ENCODE data around the gene SHMT2. TPM values are rescaled to one million over a fixed set of nuclear protein-coding genes. Genes with fewer than 3 reads are reported as not detected.

The SHMT2 gene
- total RNA-seq, 1 experiment from 2014 or later = 196 TPM

- DNase-seq (ENCODE audit: low read depth) = peak; percentile 49
Measured at GRCh38 chr12:57239587-57240065, 10.1 kb downstream of the SHMT2 start.

DNA sequence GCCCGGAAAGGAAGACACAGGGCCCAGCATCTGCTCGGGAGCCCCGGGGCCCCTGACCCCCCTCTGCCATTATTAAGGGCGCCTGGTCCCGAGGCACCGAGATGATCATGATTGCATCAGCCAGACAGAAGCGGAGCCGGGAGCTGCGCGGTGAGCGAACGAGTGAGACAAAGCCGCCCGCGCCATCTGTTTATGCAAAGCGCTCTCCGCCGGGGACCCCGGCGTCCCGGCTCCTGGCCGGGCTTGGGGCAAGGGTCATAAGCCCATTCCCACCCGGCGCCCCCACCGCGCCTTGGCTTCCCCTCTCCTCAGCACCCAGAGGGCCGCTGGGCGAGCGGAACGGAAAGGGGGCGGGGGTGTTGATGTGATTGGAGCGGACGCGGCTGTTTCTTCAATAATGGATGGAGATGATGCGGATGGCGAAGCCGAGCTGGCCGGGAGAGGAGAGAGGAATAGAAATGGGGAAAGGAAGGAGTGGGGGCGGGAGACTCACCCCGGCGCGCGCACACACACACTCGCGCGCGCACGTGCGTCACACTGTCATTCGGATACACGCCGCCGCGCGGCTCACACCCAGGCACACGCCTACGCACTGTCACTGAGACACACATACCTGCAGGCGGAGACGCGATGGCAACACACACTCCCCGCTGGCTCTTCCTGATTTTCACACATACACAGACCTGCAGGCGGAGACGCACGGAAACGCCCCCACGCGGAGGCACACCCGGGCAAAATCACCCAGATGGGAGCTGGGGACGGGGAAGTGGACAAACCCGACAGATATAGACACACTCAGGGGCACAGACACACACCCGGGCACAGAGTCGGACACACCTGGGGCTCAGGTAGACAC is 10.8 kb downstream of the SHMT2 start:
- peak; percentile 66 for DNase-seq (ENCODE audit: low read depth)

DNA sequence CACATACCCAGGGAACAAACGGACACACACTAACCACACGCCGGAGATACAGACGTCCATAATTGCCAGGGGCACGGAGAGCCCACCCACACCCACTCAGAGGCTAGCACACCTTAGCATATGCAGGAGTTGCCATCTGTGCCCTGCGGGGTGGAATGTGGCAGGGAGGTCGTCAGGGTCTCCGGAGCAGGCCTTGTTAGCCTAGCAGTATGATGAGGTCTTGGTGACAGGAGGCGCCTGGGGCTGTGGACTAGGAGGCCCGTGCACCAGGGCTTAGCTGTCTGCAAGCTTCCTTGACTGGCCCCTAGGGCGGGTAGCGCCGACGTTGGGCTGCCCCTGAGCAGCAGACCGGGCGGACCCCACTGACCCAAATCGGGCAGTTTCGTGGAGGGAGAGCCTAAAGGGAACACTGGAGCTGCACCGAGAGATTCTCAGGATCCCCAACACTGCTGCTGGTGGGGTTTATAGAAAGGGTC is 11.5 kb downstream of the SHMT2 start:
- DNase-seq (ENCODE audit: low read depth) = peak; percentile 57

GRCh38 chr12:57241402-57242310 is 12.1 kb downstream of the SHMT2 start:
- DNase-seq (ENCODE audit: low read depth) = no peak

GRCh38 chr12:57242329-57242690 is 12.8 kb downstream of the SHMT2 start:
- DNase-seq (ENCODE audit: low read depth) = no peak

DNA sequence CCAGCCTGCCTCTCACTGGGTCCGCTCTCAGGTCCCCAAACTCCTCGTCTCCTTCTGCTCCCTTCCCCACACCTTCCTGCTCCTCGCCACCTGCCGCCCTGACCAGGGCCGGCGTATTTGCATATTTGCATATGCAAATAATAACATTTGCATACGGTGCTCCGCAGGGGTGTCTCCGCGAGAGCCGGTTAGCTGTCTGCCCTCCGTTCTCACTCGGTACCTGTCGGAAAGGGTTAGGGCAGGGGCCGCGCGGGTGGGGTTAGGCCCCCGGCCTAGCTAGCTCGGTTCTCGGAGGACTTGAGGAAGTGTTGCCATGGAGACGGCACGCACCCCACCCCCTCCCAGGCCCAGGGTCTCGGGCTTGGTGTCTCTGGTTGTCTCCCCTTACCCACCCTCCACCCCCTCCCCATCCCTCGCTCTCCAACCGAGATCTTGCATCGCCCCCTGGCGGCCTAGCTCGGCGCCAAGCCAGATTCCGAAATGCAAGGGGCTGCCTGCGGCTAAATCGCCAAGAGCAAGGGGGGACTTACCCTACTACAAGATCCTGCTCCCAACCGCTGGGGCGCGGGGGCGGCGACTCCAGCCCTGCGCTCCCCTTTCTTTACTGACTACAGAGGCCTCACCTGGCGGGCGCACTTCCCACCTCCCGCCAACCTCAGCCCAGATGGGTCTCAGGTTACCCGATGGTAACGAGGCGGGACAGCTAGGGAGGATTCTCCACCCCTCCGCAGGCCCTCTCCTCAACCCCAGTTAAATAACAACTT is 13.4 kb downstream of the SHMT2 start:
- DNase-seq (ENCODE audit: low read depth) = peak; percentile 74

- peak; percentile 78 for DNase-seq (ENCODE audit: low read depth)
Measured at GRCh38 chr12:57243521-57244311, 14.2 kb downstream of the SHMT2 start.

DNA sequence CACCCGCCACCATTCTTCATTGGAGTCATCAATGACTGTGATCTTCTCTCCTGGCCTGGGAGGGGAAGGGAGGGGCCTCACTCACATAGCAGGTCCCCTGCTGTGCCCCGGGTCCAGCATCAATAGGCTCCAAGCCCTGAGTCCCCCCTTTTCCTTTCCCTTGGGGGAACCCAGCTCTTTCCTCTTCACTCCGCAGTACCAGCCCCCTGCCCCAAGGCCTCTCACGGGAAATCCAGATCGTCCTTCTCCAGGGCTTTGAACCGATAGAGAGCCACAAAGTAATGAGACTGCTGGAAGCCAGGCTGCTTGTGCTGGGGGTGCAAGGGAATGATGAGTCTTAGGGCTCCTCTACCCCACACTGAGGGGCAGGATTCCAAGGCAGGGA is 14.8 kb downstream of the SHMT2 start:
- no peak for DNase-seq (ENCODE audit: low read depth)

GRCh38 chr12:57247041-57247440 is 17.5 kb downstream of the SHMT2 start:
- DNase-seq (ENCODE audit: low read depth) = no peak

GRCh38 chr12:57248934-57249742 is 19.6 kb downstream of the SHMT2 start:
- DNase-seq (ENCODE audit: low read depth) = no peak

DNA sequence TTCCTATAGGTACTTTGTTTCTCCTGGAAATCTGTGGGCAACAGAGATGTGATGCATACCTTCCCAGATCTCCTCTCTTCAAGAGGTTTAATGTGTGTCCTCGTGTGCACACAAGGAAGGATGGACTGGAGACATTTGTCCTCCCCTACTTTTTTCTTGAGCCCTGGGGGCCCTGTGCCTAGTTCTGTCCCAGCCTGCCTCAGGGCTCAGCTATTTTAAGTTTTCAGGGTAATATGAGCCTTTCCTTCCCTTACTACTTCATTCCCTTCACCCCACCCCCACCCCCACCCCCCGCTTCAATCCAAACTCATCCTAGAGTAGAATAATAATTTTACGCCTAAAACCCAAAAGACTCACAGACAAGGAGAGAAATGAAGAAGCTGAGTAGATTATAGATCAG is 21.0 kb downstream of the SHMT2 start:
- no peak for DNase-seq (ENCODE audit: low read depth)

DNA sequence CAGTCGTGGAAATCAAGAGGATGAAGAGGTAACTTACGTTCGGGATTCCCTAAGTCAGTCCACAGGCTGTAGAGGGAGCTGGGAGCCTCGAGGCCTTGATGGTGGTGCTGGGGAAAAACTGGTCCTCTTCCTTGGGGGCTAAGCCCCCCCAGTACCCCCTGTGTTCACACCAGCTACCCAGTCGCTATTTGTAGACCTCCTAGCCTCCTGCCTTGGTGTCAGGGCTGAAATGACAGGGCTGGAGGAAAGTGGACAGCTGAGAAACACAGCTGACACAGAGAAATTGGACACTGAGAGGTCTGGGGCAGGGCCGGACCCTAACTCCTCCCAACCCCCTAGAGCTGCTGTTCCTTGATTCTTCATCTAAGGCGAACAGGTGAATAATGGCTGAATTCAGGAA is 21.4 kb downstream of the SHMT2 start, which contains the start of gene STAC3:
TSS of gene STAC3 (minus strand) at position 232 of the 400 bp plus-strand sequence. CDS start 1,551 bp downstream, outside the sequence.
- no peak for DNase-seq (ENCODE audit: low read depth)

DNA sequence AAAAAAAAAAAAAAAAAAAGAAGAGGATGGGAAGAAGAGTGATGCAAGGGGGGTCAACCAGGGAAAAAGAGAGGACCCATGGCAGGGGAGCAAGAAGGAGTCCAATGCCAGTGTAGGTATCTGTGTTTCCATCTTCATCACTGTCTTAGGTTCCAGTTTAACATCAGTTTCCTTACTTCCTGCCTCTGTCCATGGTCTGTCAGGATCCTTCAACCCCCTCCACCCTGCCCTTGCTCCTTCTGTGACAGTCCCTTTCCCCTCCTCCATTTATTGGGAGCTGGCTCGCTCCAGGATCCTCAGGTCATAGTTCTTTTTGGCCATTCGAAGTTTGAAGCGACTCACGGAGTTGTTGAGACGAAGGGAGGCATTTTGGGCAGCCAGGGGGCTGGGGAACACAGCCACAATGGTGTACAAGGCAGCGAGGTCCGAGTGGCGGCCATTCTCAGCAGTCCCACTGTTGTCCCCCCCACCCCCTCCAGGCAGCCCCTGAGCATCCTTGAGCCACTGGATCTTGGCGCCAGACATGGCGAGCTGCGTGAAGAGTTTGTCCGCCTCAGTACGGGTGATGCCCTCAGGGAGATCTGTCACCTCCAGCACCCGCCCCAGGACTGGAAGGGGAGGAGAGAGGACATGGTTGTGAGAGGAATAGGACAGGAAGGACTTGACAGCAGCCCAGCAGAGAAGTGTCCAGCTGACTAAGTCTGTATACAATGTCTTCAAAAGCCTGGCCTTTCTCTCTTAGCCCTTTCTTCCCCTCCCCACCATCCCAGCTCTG is 25.2 kb downstream of the SHMT2 start:
- DNase-seq (ENCODE audit: low read depth) = no peak

DNA sequence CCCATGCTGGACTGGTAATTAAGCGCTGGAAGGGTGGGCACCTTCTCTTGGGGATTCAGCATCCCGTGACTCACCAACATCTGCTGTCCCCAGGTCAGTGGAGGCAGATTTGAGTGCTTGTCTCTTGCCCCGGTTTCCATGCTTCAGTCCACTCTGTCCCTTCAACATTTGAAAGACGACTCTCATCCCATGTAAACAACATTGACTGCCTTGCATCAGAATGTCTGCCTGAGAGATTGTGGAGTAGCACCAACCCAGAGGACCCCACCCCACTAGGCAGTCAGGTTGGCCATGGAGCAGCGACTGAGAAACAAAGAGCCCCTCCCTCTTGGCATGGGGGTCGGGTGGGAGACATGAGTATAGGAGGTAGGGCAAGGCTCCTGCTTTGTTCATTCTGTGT is 26.4 kb downstream of the SHMT2 start:
- DNase-seq (ENCODE audit: low read depth) = no peak

DNA sequence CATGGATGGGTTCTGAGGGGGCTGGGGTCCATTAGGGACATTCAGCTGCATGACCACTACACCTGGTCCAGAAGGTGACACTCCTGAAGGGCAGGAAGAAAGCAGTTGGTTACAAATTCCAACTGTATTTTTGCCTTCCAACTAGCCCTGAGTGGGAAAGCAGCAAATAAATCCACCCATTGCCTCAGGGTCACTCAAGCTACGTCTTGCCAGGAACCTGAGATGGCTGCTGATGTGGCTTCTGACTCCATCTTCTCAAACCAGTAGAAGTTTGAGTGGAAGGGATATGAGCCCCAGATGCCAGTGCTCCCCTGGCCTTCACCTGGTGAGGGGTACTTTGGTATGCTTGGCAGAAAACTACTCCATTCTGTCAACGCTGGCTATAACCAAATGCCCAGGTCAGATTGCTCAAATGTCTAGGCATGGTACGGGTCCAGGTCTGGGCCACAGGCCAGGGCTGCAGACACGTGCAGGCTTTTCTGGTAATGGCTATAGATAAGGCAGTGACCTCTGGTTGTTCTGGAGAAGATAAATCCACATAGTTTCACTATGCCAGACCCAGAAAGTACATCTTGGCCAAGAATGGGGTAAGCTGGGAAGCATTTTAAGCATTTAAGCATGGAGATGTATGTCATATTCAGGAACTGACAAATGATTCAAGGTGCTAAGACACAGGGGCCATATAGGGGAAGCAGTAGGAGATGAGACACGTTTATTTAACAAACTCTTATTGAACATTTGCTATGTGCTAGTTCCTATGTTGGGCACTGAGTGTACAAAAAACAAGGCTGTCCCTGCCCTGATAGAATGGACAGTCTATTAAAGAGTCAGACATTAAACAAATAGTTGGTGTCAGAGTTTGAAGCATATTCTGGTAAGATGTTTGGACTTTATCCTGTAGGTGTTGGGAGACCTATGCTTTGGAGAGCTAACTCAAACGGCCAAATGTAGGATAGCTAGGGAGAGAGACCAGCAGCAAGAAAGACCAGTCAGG is 29.8 kb downstream of the SHMT2 start:
- no peak for DNase-seq (ENCODE audit: low read depth)

DNA sequence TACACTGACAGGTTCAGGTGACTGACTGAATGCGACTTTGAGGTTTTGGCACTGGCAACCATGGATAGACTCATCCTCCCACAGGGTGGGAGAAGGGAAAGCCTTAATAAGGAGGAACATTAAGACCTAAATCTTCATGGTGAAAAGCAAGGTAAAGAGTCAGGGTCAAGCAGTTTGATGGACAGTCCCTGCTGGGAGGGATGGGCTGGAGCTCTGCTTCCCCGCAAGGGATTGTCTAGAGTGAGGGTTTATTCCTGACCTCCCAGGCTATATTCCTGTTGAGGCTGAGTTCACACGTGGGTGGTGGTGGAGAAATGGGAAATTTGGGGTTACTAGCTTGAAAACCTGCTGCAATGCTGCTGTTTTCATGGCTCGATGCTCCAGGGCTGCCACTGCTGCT is 30.9 kb downstream of the SHMT2 start:
- no peak for DNase-seq (ENCODE audit: low read depth)

GRCh38 chr12:57261428-57261865 is 31.9 kb downstream of the SHMT2 start:
- DNase-seq (ENCODE audit: low read depth) = no peak
